Activated effector memory CD4-positive, alpha-beta T cell treated with anti-CD3 and anti-CD28 coated beads, Interleukin-2, amount 50 U/mL, for 16 hours (primary cell): ENCODE measurements around the gene GPR137B.
"Not testable (repeated sequence)": the region's sequence is repeated elsewhere in the genome, so short reads cannot be mapped to it uniquely, and the experiment has no call there.

Experiments
- DNase-seq: peaks from one replicate; pipeline ENCODE4 v3.0.0-alpha.2; 2020

Gene GPR137B

DNA sequence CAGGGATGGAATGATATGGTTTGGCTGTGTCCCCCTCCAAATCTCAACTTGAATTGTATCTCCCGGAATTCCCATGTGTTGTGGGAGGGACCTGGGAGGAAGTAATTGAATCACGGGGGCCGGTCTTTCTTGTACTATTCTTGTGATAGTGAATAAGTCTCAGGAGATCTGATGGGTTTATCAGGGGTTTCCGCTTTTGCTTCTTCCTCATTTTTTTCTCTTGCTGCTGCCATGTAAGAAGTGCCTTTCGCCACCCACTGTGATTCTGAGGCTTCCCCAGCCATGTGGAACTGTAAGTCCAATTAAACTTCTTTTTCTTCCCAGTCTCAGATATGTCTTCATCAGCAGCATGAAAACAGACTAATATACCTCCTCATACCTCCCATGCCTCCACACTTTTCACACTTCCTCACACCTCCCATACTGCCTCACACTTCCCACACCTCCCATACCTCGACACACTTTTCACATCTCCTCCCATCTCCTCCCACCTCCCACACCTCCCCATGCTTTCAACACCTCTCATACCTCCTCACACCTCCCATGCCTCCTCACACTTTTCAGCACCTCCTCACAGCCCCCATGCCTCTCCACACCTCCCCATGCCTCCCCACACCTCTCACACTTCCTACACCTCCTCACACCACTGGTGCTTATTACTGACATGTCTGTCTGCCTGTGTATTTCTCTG, 21.3 kb downstream of the GPR137B start:
- DNase-seq: no peak

DNA sequence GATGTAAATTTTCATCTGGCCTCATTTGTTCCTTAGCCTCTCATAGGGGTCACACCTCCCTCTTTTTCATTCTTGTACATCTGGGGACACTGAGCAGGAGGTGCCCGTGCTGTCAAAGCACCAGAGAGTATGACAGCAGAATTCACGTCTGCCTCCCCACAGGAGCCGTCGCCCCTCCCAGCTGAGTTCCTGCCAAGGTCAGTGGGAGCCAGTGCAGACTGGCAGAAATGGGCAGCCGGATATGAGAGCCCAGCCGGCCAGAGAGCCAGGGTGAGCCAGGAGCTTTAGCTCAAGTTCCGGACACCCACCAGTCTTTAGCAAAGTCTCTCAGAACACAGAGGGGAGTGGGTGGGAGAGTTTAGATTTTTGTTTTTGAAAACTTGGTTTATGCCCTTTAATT, 21.9 kb downstream of the GPR137B start:
- DNase-seq: no peak

DNA sequence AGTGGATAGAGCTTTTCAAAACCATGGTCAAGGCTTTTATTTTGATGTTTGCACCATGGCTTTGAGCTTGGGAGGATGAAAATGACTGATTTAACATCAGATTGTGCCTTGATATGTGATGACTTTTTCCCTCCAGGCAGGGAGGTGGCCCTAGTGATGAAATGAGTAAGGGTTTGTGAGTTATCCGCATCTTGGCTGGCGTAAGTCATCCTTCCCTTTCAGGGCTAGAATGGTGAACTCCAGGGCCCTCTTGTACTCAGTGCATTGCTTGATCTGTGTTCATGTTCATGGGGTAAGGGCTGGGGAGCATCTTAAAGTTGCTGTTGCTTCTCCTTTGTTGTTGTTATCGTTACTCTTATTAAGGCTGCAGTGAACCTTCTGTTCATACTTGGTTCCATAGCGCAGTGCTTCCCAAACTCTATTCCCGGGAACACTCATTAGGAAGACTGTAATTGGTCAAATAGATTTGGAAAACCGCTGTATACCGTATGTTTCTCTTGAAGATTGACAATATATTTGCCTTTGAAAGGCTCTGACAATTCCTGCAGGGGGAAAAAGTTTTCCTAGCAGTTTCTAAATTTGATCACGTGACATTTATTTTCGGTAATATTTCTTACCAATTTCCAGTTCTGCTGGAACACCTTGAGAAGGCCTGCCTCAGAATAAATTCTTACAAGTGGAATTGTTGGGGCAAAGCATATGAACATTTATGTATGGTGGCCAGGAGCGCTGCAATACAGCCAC, 23.1 kb downstream of the GPR137B start:
- no peak for DNase-seq

DNA sequence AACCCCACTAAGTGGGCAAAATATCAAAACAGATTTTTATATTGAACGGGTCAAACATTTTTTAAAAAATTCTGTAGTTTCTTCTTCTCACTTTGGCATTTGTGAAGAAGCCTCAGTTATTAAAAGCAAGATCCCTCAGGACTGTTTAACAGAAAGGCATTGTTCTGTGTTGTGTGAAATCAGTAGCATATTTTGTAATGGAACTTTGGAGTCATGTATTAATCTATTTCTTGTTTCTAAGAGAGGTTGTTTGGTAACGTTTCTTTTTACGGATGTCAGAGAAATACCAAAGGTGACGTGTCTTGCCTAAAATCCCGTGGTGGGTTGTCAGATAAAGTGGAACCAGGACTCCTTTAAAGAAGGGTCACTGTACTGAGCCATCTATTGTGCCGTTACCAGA, 23.7 kb downstream of the GPR137B start:
- DNase-seq: no peak

DNA sequence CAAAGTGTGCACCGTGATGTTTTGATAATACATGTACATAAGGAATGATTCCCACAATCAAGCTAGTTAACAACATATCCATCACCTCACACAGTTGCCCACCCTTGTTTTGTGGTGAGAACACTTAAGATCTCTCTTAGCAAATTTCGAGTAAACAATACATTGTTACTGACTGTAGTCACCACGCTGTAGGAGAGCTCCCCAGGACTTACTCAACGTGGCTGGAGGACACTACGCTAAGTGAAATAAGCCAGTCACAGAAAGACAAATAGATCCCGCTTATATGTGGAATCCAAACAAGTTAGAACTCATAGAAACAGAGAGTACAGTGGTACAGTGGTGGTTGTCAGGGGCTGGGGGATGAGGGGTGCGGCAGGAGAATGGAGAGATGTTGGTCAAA, 24.8 kb downstream of the GPR137B start:
- DNase-seq: no peak

DNA sequence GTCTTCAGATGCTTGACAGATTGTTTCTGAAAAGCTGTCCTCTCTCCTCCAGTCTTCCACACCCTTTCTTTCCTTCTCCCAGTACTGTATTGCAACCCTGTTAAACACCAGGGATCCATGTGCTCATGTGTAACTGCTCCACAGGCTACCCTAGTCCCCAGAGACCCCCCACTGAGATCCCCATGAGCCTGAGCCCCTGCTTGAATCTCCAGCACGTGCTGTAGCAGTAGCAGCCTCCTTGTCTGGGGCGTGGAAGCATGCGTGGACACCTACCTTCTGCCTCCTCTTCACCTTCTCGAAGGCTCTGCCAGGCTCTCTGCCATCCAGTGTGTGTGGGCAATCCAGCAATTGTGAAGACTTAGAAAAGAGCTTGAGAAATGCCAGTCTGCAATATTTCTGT, 25.2 kb downstream of the GPR137B start:
- no peak for DNase-seq

DNA sequence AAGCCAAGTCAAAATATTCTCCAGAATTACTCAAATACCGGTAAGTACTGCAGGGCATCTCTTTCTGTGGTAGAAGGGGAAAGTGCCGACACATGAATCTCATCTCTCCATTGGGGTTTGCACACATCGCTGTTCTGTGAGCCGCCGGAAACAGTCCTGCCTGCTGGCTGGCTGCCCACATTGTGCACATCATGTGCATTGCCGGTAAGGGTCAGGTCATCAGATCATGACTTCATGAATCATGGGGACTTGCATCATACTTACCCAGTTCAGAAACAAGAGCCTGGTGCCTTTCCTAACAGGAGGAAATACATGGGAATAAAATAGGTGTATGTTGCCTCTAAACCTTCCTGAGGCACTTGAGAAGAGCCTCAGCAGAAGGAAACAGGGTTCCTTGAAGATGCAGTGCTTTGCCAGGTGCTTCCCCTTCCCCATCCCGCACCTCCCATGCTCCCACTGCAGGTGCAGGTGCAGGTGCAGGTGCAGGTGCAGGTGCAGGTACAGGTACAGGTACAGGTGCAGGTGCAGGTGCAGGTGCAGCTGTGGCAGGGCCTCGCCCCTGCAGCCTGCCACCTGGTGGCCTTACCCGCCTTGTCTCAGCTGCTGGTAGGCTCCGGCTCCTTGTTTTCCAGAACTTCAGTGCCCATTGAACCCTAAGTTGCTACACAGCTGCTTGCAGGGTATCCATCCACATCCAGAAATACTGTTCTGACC, 26.5 kb downstream of the GPR137B start:
- no peak for DNase-seq

DNA sequence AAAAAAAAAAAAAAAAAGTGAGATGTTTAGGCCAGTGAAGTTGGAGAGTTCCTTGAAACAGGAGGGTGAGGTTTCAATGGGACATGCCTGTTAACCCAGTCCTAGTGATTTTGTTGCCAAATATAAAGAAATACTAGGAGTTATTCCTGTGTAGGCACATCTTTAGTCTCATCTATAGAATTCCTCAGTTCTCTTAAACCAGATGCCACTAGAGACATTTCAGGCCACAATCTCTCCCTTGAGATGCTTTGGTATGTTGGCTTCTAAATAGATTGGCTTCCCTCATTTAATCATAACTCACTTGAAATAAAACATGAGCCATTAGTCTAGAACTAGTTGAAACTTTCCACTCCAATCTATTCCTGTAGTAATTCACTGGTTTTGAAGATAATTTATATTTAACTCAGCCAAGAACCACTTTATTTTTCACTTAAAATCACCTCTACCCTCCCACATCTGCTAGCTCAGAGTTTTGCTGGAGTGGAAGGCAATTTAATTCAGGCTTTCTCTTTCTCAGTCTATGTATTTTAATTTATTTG, 29.8 kb downstream of the GPR137B start:
- no peak for DNase-seq

DNA sequence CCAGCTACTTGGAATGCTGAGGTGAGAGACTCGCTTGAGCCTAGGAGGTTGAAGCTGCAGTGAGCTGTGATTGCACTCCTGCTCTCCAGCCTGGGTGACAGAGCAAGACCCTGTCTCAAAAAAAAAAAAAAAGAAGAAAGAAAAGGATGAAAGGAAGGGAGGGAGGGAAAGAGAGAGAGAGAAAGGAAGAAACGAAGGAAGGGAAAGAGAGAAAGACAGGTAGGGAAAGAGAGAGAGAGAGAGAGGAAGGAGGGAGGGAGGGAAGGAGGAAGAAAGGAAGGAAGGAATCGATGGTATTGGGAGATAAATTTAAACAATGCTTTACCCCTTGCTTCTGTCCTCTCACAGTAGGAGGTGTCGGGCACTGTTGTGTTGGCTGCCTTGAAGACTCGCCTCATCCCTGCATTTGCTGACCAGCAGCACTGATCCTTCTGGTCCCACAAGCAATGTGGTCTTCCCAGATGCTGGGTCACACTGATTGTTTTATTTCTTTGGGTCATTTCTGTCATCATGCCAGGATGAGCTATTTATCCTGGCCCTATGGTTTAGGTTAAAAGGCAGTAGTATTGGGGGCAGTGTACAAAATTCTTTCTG, 30.9 kb downstream of the GPR137B start:
- DNase-seq: no peak

DNA sequence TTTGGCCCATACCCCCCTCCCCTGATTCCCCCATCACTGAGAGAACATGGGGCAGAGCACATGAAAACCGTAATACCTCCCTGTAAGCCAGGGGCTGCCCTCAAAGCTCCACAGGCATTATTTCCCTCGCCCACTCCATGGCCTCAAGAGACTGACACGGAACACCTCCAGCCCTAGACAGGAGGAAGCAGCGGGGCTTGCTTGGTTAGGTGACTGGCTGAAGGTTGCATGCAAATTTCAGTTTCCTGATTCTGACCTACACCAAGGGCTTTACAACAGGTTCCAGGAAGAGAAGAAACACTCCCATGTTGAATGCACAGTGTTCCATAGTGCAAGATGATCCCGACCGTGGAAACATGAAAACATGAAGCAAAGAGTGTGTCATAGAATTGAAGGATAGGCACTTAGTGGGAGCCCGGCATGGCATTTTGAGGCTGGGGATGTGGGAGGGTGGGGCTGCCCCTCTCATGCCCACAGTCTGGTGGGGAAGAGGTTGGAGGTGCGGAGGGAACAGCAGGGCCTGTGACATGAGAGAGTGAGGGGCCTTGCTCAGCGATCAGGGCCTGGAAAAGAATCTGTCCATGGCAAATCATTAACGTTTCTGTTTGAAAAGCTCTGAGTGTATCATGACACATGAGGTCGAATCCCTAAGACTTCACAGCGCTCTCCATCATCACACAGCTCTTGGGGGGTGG, 33.5 kb downstream of the GPR137B start:
- no peak for DNase-seq

DNA sequence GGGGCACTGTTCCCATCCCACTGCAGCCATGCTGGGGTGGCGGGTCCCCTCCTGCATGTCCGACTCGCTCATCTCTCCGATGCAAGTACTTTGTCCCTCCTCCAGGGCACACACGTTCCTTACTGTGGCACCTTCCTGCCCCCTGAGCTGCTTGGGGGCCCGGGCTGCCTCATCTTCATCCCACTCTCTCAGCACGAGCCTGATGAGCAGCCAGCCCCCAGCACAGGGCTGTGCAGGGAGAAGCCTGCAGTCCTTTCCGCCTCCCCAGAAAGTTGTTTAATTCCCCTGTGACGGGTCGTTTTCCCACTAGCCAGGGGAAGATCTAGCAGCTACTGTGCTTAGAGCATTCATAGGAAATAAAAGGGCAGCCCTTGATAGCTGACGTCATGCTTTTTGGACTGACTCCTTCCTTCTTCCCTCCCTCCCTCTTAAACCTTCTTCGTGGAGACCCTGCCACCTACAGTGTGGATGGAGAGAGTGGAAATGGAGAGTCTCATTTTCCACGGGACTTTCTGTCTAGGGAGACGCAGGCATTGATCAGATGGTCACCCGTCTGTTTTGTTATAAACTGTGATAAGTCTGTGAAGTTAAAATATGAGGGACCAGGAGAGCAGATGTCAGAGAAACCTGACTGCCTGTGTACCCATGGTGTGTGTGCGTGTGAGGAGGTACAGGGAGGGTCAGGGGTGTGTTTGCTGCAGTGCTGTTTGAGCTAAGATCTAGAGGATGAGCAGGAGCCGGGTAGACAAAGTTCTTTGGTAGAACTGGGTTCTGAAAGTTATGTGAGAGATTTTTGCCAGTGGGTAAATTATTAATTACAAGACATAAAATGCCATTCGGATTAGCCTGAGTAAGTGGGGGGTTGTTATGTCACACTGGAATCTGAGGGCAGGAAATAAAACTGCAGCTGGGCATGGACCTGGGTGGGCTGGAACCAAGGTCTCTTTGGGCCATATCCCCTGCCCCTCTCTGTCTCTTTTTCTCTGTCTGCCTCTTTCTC, 34.3 kb downstream of the GPR137B start:
- no peak for DNase-seq

DNA sequence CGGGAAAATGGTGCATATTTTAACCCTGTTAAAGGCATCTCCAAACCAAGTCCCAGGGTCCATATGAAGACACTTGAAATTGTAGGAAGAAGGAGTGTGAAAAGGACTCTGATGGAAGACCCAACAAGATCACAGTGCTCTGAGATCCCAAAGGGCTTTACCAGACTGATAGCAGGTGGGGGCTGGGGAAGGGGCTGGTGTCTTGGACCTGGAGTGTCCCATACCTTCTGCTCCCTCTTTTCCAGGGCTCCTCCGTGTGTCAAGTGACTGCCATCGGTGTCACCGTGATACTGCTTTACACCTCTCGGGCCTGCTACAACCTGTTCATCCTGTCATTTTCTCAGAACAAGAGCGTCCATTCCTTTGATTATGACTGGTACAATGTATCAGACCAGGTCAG, 37.3 kb downstream of the GPR137B start:
- no peak for DNase-seq

DNA sequence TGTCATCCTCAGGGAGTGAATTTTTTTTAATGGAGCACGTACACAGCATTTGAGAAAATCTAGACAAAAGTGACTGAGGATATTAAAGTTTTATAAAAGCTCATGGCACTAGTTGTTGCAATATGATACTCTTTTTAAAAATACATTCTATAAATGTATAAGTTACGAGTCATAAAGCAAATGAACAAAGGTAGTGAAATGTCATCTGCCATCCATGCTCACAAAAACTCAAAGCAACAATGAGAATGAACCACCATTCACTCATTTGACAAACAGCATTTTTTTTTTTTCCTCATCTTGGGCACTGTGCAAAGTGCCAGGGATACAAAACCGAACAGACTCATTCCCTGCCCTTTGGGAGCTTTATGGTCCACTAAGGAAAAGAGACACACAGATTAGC, 38.7 kb downstream of the GPR137B start:
- no peak for DNase-seq

DNA sequence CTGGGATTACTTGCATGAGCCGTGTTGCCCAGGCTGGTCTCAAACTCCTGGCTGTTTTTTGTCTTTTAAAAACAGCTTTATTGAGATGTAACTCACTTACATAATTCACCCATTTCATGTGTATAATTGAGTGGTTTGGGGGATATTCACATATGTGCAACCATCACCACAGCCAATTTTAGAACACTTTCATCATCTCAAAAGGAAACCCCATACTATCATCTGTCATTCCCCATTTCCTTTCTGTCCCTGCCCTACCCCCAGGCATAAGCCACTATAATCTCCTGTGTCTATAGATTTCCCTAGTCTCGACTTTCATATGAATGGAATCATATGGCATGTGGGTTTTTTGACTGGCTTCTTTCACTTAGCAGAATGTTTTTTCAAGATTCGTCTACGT, 43.3 kb downstream of the GPR137B start:
- DNase-seq: no peak

DNA sequence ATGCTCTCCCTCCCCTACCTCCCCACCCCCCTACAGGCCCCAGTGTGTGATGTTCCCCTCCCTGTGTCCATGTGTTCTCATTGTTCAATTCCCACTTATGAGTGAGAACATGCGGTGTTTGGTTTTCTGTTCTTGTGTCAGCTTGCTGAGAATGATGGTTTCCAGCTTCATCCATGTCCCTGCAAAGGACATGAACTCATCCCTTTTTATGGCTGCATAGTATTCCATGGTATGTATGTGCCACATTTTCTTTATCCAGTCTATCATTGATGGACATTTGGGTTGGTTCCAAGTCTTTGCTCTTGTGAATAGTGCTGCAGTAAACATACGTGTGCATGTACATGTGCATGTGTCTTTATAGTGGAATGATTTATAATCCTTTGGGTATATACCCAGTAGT, 44.1 kb downstream of the GPR137B start:
- not testable (repeated sequence) for DNase-seq

DNA sequence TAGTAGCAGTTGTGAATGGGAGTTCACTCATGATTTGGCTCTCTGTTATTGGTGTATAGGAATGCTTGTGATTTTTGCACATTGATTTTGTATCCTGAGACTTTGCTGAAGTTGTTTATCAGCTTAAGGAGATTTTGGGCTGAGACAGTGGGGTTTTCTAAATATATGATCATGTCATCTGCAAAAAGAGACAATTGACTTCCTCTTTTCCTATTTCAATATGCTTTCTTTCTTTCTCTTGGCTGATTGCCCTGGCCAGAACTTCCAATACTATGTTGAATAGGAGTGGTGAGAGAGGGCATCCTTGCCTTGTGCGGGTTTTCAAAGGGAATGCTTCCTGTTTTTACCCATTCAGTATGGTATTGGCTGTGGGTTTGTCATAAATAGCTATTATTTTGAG, 45.7 kb downstream of the GPR137B start:
- not testable (repeated sequence) for DNase-seq

DNA sequence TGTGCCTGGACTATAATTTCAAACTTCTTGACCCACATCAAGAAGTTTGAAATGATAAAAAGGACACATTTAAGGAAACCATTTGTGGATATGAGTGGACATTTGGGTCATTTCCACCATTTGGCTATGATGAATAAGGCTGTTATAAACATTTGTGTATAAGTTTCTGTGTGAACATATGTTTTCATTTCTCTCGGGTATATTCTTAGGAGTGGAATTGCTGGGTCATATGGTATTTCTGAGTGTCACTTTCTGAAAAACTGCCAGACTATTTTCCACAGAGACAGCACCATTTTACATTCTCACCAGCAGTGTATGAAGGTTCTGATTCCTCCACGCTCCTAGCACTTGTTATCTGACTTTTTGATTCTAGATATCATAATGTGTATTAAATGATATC, 50.8 kb downstream of the GPR137B start:
- DNase-seq: no peak

DNA sequence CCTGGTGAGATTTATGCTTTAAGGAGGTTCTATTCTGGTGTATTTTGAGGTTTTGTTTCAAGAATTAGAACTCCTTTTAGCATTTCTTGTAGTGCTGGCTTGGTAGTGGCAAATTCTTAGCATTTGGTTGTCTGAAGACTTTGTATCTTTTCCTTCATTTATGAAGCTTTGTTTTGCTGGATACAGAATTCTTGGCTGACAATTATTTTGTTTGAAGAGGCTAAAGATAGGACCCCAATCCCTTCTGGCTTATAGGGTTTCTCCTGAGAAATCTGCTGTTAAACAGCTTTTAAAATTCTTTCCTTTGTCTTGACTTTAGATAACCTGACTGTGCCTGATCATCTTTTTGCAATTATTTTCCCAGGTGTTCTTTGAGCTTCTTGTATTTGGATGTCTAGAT, 58.6 kb downstream of the GPR137B start:
- DNase-seq: no peak

DNA sequence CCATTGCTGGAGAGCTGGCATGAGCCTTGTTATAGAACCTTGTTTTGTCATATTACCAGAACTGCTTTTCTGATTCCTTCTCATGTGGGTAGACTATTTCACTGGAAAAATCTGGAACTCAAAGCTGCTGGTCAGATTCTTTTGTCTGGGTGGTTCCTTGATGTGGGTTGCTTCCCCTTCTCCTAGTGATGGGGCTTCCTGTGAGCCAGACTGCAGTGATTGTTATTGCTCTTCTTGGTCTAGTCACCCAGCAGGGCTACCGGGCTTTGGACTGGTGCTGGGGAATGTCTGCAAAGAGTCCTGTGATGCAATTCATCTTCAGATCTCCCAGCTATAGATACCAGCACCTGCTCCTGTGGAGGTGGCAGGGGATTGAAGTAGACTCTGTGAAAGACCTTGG, 59.4 kb downstream of the GPR137B start:
- DNase-seq: no peak

DNA sequence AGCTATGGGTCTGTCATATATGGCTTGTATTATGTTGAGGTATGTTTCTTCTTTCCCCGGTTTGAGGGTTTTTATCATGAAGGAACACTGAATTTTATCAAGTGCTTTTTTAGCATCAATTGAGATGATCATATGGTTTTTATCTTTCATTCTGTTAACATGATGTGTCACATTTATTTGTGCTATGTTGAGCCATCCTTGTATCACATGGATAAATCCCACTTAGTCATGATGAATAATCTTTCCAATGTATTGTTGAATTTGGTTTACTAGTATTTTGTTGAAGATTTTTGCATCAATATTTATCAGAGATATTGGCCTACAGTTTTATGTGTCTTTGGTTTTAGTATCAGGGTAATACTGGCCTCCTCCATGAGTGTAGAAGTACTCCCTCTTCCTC, 61.7 kb downstream of the GPR137B start:
- no peak for DNase-seq

DNA sequence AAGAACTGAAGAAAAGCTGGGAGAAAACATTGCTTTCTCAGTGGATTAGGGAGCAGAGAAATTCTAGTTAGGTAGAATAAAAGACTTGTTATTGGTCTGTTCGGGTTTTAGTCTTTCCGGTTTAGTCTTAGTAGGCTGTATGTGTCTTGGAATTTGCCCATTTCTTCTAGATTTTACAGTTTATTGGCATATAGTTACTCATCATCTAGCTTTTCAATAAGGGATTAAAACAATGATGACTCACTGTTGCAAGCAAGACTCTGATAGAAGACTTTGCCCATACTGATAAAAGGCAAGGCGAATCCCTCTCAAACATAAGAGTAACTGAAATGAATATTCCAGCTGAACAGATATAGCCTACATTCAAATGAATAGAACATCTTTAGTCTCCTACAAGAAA, 62.3 kb downstream of the GPR137B start:
- DNase-seq: no peak

DNA sequence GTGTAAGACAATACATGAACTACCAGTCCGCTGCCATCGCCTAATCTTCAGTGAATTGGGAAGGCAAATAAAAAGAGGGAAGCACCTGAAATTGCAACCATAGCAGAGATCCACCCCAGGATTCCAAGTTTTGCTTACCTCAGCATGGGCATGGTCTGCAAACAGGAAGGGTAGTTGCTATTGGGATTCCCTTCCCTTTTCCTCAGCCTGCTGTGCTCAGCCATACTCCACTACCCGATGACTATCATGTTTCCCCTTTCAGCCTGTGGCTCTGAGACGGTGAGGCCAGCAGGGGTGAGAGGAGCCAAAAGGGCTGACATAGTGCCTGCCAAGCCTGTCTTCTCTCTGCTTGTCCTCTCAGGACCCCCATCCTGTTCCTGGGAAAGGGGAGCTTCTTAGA, 64.2 kb downstream of the GPR137B start:
- no peak for DNase-seq
